ENCODE data around the gene CYB5R2.

GRCh38 chr11:7632211-7632610, 41.1 kb downstream of the CYB5R2 start:
- no peak for TF ChIP-seq POLR2AphosphoS5 (IDR thresholded peaks at IDR 0.05; ENCODE audit: low read depth, low read length)
- TF ChIP-seq TAF1 (IDR thresholded peaks at IDR 0.05; ENCODE audit: borderline replicate concordance, insufficient read depth, low read length): no peak
